ENCODE data around the gene CEP41. TPM values are rescaled to one million over a fixed set of nuclear protein-coding genes. Genes with fewer than 3 reads are reported as not detected.
A peak's percentile ranks its signal among the peaks of the same experiment; 100 is the strongest.

The CEP41 gene
- total and polyA plus RNA-seq, 7 donors, result 1.2 to 11.9 (median 7.2) TPM

- H3K27ac ChIP-seq, result peak overlapping the region in 3 of 4 donors; percentile 88 to 95 (median 90)
- 80 to 84% methylated on average over 3 of the region's 3 CpGs for WGBS, 2 donors
- no peaks in the 10 kb centered on the region for H3K9me3 ChIP-seq
- no peaks in the 10 kb centered on the region for H3K27me3 ChIP-seq
- H3K4me1 ChIP-seq, result peaks cover 0 to 59% (median 48%) of the 10 kb centered on the region in 4 donors
- peak; percentile 86 for DNase-seq
- intact Hi-C loops (cut with DNase I), result no loop called here
- H3K36me3 ChIP-seq, result no peaks in the 10 kb centered on the region
- TF ChIP-seq POLR2A (IDR thresholded peaks at IDR 0.05) (no peak), CTCF (IDR thresholded peaks at IDR 0.05) (no peak), POLR2AphosphoS5 (IDR thresholded peaks at IDR 0.05) (no peak), EP300 (IDR thresholded peaks at IDR 0.05) (no peak)
- no peak overlapping the region for H3K4me3 ChIP-seq
Observed at GRCh38 chr7:130371046-130371445, 69.8 kb downstream of the CEP41 start.

- Histone ChIP-seq H3K4me3 (no peak overlapping the region), H3K4me1 (peaks cover 0 to 59% (median 48%) of the 10 kb centered on the region in 4 donors), H3K27ac (peak overlapping the region in 2 of 4 donors; percentile 88 to 95), H3K36me3 (no peaks in the 10 kb centered on the region), H3K9me3 (no peaks in the 10 kb centered on the region), H3K27me3 (no peaks in the 10 kb centered on the region)
- intact Hi-C loops (cut with DNase I), result no loop called here
- 63 to 81% methylated on average over 3 of the region's 3 CpGs for WGBS, 2 donors
- TF ChIP-seq EP300 (IDR thresholded peaks at IDR 0.05) (no peak), CTCF (IDR thresholded peaks at IDR 0.05) (no peak), POLR2A (IDR thresholded peaks at IDR 0.05) (no peak), POLR2AphosphoS5 (IDR thresholded peaks at IDR 0.05) (no peak)
- no peak for DNase-seq
Observed at GRCh38 chr7:130369831-130370550, 70.8 kb downstream of the CEP41 start.

GRCh38 chr7:130369110-130369711, 71.6 kb downstream of the CEP41 start:
- intact Hi-C loops (cut with DNase I), result no loop called here
- TF ChIP-seq CTCF (IDR thresholded peaks at IDR 0.05), result peak in 1 of 4 experiments; percentile 7
- TF ChIP-seq EP300 (IDR thresholded peaks at IDR 0.05), result no peak
- no peak for TF ChIP-seq POLR2A (IDR thresholded peaks at IDR 0.05)
- TF ChIP-seq POLR2AphosphoS5 (IDR thresholded peaks at IDR 0.05), result peak in 1 of 4 donors; percentile 47
- H3K27ac ChIP-seq, result peak overlapping the region in 2 of 4 donors; percentile 9 to 26
- H3K4me3 ChIP-seq, result no peak overlapping the region
- peaks cover 0 to 55% (median 44%) of the 10 kb centered on the region in 4 donors for H3K4me1 ChIP-seq
- 50 to 51% methylated on average over 10 of the region's 10 CpGs for WGBS, 2 donors
- no peaks in the 10 kb centered on the region for H3K36me3 ChIP-seq
- no peaks in the 10 kb centered on the region for H3K9me3 ChIP-seq
- no peak for DNase-seq
- no peaks in the 10 kb centered on the region for H3K27me3 ChIP-seq

GRCh38 chr7:130367836-130368746, 72.7 kb downstream of the CEP41 start:
- Histone ChIP-seq H3K4me1 (peaks cover 0 to 48% (median 33%) of the 10 kb centered on the region in 4 donors), H3K27me3 (no peaks in the 10 kb centered on the region), H3K4me3 (no peak overlapping the region), H3K27ac (no peak overlapping the region), H3K36me3 (no peaks in the 10 kb centered on the region), H3K9me3 (no peaks in the 10 kb centered on the region)
- DNase-seq, result no peak
- intact Hi-C loops (cut with DNase I), result no loop called here
- WGBS, 2 donors, result 83 to 93% methylated on average over 19 of the region's 19 CpGs
- TF ChIP-seq EP300 (IDR thresholded peaks at IDR 0.05) (no peak), POLR2A (IDR thresholded peaks at IDR 0.05) (no peak), CTCF (IDR thresholded peaks at IDR 0.05) (no peak), POLR2AphosphoS5 (IDR thresholded peaks at IDR 0.05) (no peak)

Data from sigmoid colon (tissue), 7 donors.